ENCODE measurements around the gene TMEM247. TPM values are rescaled to one million over a fixed set of nuclear protein-coding genes. Genes with fewer than 3 reads are reported as not detected.

TMEM247 gene
- total RNA-seq, 4 donors from 2014 or later = not detected

DNA sequence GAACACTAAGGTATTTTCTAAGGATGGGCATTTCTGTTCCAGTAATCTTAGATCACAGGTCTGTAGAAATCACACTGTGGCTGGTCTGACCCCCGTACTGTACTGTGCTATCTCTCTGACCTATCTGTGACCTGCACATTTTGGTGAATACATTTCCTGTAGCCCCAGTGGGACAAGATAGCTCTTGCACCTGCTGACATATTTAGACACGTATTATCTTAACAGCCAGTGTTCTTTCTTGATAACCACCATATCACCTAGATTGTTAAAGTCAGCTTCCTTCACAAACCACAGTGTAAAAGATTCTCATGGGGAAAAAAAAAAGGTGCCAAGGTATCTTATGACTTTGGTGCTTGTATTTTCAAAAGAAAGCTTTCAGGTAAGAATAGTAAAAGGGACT, 39.8 kb upstream of the TMEM247 start:
- H3K4me1 ChIP-seq = peaks cover 6% of the 10 kb centered on the region
- no peaks in the 10 kb centered on the region for H3K36me3 ChIP-seq
- H3K9me3 ChIP-seq = no peaks in the 10 kb centered on the region
- H3K27ac ChIP-seq = no peak overlapping the region
- TF ChIP-seq POLR2AphosphoS5 (IDR thresholded peaks at IDR 0.05) (no peak), EP300 (IDR thresholded peaks at IDR 0.05) (no peak), POLR2A (IDR thresholded peaks at IDR 0.05) (no peak)
- TF ChIP-seq, protein P1, sequence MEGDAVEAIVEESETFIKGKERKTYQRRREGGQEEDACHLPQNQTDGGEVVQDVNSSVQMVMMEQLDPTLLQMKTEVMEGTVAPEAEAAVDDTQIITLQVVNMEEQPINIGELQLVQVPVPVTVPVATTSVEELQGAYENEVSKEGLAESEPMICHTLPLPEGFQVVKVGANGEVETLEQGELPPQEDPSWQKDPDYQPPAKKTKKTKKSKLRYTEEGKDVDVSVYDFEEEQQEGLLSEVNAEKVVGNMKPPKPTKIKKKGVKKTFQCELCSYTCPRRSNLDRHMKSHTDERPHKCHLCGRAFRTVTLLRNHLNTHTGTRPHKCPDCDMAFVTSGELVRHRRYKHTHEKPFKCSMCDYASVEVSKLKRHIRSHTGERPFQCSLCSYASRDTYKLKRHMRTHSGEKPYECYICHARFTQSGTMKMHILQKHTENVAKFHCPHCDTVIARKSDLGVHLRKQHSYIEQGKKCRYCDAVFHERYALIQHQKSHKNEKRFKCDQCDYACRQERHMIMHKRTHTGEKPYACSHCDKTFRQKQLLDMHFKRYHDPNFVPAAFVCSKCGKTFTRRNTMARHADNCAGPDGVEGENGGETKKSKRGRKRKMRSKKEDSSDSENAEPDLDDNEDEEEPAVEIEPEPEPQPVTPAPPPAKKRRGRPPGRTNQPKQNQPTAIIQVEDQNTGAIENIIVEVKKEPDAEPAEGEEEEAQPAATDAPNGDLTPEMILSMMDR (IDR thresholded peaks at IDR 0.05) = no peak
- H3K4me3 ChIP-seq = no peak overlapping the region
- no peak for DNase-seq (ENCODE audit: low spot score in 2 of 2)
- WGBS = 51% methylated on average over 2 of the region's 2 CpGs
- H3K27me3 ChIP-seq = no peaks in the 10 kb centered on the region

DNA sequence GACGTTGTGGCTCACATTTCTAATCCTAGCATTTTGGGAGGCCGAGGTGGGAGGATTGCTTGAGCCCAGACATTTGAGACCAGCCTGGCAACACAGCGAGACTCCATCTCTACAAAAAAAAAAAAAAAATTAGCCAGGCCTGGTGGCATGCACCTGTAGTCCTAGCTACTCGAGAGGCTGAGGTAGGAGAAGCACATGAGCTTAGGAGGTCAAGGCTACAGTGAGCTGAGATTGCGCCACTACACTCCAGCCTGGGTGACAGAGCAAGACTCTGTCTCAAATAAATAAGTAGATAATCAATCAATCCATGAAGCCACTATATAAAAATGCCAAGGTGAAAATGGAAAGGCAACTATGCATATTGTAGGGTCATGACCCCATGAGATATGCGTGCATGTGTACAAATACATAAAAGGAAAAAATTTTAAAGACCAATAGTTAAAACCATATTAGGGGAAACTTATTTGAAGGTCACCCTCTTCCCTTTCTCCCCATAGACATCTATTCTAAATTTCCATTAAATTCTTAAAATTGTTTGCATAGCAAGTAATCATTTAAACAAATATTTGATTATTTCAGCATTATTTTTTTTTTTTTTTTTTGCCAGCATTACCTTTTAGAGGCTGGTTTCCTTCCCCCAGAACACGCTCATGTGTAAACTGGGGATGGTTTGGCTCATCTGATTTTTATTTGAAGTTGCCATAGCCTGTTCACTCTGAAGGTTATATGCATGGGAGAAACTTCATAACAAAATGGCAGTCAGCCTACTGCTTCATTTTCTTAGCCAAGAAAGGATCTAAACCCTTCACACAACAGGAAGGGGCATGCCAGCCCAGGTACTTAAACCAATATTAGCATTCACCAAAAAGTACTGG, 37.3 kb upstream of the TMEM247 start:
- WGBS = 88% methylated on average over 7 of the region's 7 CpGs
- Histone ChIP-seq H3K27me3 (no peaks in the 10 kb centered on the region), H3K4me1 (no peaks in the 10 kb centered on the region), H3K36me3 (no peaks in the 10 kb centered on the region), H3K27ac (no peak overlapping the region), H3K4me3 (no peak overlapping the region), H3K9me3 (peaks cover 4% of the 10 kb centered on the region)
- DNase-seq (ENCODE audit: low spot score in 2 of 2) = no peak
- TF ChIP-seq, protein P1 (IDR thresholded peaks at IDR 0.05) = no peak
- TF ChIP-seq POLR2AphosphoS5 (IDR thresholded peaks at IDR 0.05) (no peak), POLR2A (IDR thresholded peaks at IDR 0.05) (no peak), EP300 (IDR thresholded peaks at IDR 0.05) (no peak)

DNA sequence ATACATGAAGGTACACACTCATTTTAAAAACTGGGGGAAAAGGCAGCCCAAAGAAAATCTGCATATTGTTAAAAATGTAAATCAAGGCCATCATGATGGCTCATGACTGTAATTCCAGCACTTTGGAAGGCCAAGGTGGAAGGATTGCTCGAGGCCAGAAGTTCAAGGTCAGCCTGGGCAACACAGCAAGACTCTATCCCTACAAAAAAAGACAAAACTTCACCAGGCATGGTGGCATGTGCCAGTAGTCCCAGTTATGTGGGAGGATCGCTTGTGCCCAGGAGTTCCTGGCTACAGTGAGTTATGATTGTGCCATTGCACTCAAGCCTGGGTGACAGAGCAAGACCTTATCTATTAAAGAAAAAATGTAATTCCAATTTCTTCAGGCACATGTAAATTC, 34.6 kb upstream of the TMEM247 start:
- Histone ChIP-seq H3K27me3 (no peaks in the 10 kb centered on the region), H3K4me3 (no peak overlapping the region), H3K4me1 (no peaks in the 10 kb centered on the region), H3K27ac (no peak overlapping the region), H3K9me3 (peaks cover 4% of the 10 kb centered on the region), H3K36me3 (no peaks in the 10 kb centered on the region)
- DNase-seq (ENCODE audit: low spot score in 2 of 2) = no peak
- WGBS = 92% methylated on average over 2 of the region's 2 CpGs
- TF ChIP-seq POLR2AphosphoS5 (IDR thresholded peaks at IDR 0.05) (no peak), POLR2A (IDR thresholded peaks at IDR 0.05) (no peak), EP300 (IDR thresholded peaks at IDR 0.05) (no peak)
- TF ChIP-seq, protein P1 (IDR thresholded peaks at IDR 0.05) = no peak

DNA sequence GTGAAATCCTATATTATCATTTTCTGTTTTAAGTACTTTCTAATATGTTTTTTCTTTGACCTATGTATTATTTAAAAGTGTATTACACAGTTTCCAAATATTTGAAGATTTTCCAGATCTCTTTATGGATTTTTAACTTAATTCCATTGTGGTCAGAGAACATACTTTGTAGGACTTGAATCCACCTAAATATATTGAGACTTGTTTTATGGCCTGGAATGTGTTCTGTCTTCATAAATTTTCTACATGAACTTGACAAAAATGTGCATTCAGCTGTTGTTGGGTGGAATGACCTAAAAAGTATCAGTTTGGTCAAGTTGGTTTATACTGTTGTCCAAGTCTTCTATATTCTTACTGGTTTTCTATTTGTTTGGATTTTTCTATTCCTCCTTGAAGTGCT, 33.8 kb upstream of the TMEM247 start:
- TF ChIP-seq POLR2AphosphoS5 (IDR thresholded peaks at IDR 0.05) (no peak), EP300 (IDR thresholded peaks at IDR 0.05) (no peak), POLR2A (IDR thresholded peaks at IDR 0.05) (no peak)
- TF ChIP-seq, protein P1 (IDR thresholded peaks at IDR 0.05) = no peak
- Histone ChIP-seq H3K9me3 (peaks cover 4% of the 10 kb centered on the region), H3K4me3 (no peak overlapping the region), H3K27me3 (no peaks in the 10 kb centered on the region), H3K27ac (no peak overlapping the region), H3K36me3 (no peaks in the 10 kb centered on the region), H3K4me1 (no peaks in the 10 kb centered on the region)
- DNase-seq (ENCODE audit: low spot score in 2 of 2) = no peak

DNA sequence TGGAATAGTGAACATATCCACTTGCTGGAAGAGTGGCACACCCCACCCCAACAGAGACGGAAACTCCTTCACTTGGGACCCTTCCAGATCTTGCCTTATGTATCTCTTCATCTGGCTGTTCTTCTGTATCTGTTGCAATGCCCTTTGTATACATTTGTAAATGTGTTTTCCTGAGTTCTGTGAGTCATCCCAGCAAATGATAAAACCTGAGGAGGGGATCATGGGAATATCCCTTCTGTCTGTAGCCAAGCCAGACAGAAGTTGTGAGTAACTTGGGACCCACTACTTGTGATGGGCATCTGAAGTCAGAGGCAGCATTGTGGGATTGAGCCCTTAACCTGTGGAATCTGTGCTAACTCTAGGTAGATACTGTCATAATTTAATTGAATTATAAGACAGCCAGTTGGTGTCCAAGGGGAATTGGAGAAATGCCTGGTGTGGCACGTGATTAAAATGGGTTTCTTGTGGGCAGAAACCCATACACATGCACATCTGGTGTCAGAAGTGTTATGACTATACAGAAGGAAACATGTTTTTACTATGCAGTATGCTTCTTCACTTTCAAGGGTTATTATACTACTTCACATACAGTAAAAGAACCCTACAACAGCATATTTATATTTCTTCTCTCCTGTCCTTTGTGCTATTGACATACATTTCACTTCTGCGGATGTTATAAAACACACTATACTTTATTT, 32.3 kb upstream of the TMEM247 start:
- Histone ChIP-seq H3K9me3 (peaks cover 4% of the 10 kb centered on the region), H3K4me3 (no peak overlapping the region), H3K27me3 (no peaks in the 10 kb centered on the region), H3K4me1 (peaks cover 10% of the 10 kb centered on the region), H3K27ac (no peak overlapping the region), H3K36me3 (no peaks in the 10 kb centered on the region)
- 76% methylated on average over 3 of the region's 3 CpGs for WGBS
- TF ChIP-seq POLR2A (IDR thresholded peaks at IDR 0.05) (no peak), EP300 (IDR thresholded peaks at IDR 0.05) (no peak), POLR2AphosphoS5 (IDR thresholded peaks at IDR 0.05) (no peak)
- TF ChIP-seq, protein P1 (IDR thresholded peaks at IDR 0.05) = no peak
- DNase-seq (ENCODE audit: low spot score in 2 of 2) = no peak

All from suprapubic skin (tissue), 4 donors.